Sigmoid colon (tissue), 7 donors: ENCODE data around the gene JAG1. TPM values are rescaled to one million over a fixed set of nuclear protein-coding genes. Genes with fewer than 3 reads are reported as not detected.

Experiments
- DNase-seq: peaks from one replicate; pipeline ENCODE4 v3.0.0-alpha.2; 2019
- H3K27ac ChIP-seq, 4 donors: fragments of 200-600 bp; sonication (generic); one replicate each; pipeline ENCODE4 v1.5.1; 2016 to 2019; ENCODE audit warnings: mild to moderate bottlenecking in 1 of 4
- H3K27me3 ChIP-seq, 3 donors: fragments of 200-600 bp; sonication (generic); one replicate each; pipeline ENCODE4 v1.5.1; 2019; ENCODE audit warnings: mild to moderate bottlenecking in 1 of 3
- H3K36me3 ChIP-seq, 4 donors: fragments of 200-600 bp; sonication (generic); one replicate each; pipeline ENCODE4 v1.5.1; 2016 to 2019
- H3K4me1 ChIP-seq, 4 donors: fragments of 200-600 bp; sonication (generic); one replicate each; pipeline ENCODE4 v1.5.1; 2017 to 2019
- H3K4me3 ChIP-seq, 4 donors: fragments of 200-600 bp; sonication (generic); one replicate each; pipeline ENCODE4 v1.5.1; 2017 to 2019; ENCODE audit warnings: mild to moderate bottlenecking in 2 of 4, moderate library complexity in 1 of 4
- H3K9me3 ChIP-seq, 4 donors: fragments of 200-600 bp in 3 of 4; sonication (generic) in 3 of 4; one replicate each; pipeline versions ENCODE4 v1.5.1 to v1.6.1; 2013 to 2019
- CTCF ChIP-seq, 4 experiments: fragments of 450-650 bp in 3 of 4; fragments of 200-600 bp in 1 of 4; IDR thresholded peaks; one replicate each; pipeline ENCODE4 v1.5.1; 2016 to 2019; ENCODE audit warnings: antibody characterized with exemption in 4 of 4, mild to moderate bottlenecking in 3 of 4, moderate library complexity in 2 of 4
- EP300 ChIP-seq, 4 donors: sonication (generic); formaldehyde crosslinking; IDR thresholded peaks; one replicate each; pipeline ENCODE4 v1.6.1; 2017; ENCODE audit warnings: antibody characterized with exemption in 4 of 4
- POLR2A ChIP-seq, 2 donors: fragments of 450-650 bp; IDR thresholded peaks; one replicate each; pipeline ENCODE4 v1.6.1; 2016; ENCODE audit warnings: antibody characterized with exemption in 2 of 2, mild to moderate bottlenecking in 2 of 2, moderate library complexity in 2 of 2
- POLR2AphosphoS5 ChIP-seq, 4 donors: sonication (generic); formaldehyde crosslinking; IDR thresholded peaks; one replicate each; pipeline ENCODE4 v1.6.1; 2017; ENCODE audit warnings: antibody characterized with exemption in 4 of 4
- WGBS, 2 donors: extraction: QIAGEN DNeasy Blood & Tissue Kit; methylation state at CpG; one replicate each; pipeline ENCODE4 v1.1.7; 2013; 5-methylcytosine and 5-hydroxymethylcytosine counted together
- intact Hi-C: fragments of 100-400 bp; cut with DNase I; formaldehyde crosslinking; loops from one replicate; pipeline ENCODE4 v1.15.1; 2023
- polyA plus RNA-seq, 3 donors: library from polyadenylated mRNA; stranded (reverse); fragments of 200-250 nt; gene quantifications; one replicate each; pipeline ENCODE4 v1.2.3, GENCODE V29; 2013
- total RNA-seq, 4 donors: library from RNA; depleted of rRNA; stranded (reverse); fragments of >200 nt; gene quantifications; one replicate each; pipeline ENCODE4 v1.1.0, GENCODE V29; 2016
- donor health status: healthy with polysubstance abuse.
- donor health status: Bipolar disorder and iron deficiency.
- donor health status: healthy.

Gene JAG1
- total and polyA plus RNA-seq, 7 donors = 3.9 to 76.4 (median 32.4) TPM

- no peaks in the 10 kb centered on the region for H3K9me3 ChIP-seq
- intact Hi-C loops = no loop called here
- 89 to 91% methylated on average over 6 of the region's 6 CpGs for WGBS, 2 donors
- peaks cover 0 to 79% (median 57%) of the 10 kb centered on the region in 4 donors for H3K4me1 ChIP-seq
- no peak overlapping the region for H3K4me3 ChIP-seq
- no peak for TF ChIP-seq POLR2A (IDR thresholded peaks at IDR 0.05)
- no peak for TF ChIP-seq POLR2AphosphoS5 (IDR thresholded peaks at IDR 0.05)
- TF ChIP-seq CTCF (IDR thresholded peaks at IDR 0.05) = no peak
- TF ChIP-seq EP300 (IDR thresholded peaks at IDR 0.05) = no peak
- H3K27ac ChIP-seq = peak overlapping the region; percentile 52 to 96 (median 80)
- no peaks in the 10 kb centered on the region for H3K27me3 ChIP-seq
- no peak for DNase-seq
- H3K36me3 ChIP-seq = peaks cover 7 to 39% (median 13%) of the 10 kb centered on the region in 4 donors
These were observed 6.1 kb downstream of the JAG1 start for GRCh38 chr20:10667560-10668167.

GRCh38 chr20:10667077-10667401 lies 6.8 kb downstream of the JAG1 start:
- intact Hi-C loops = no loop called here
- peaks cover 7 to 46% (median 14%) of the 10 kb centered on the region in 4 donors for H3K36me3 ChIP-seq
- peaks cover 0 to 85% (median 59%) of the 10 kb centered on the region in 4 donors for H3K4me1 ChIP-seq
- H3K4me3 ChIP-seq = no peak overlapping the region
- no peak for DNase-seq
- no peak for TF ChIP-seq EP300 (IDR thresholded peaks at IDR 0.05)
- peak in 2 of 4 donors; percentile 20 to 27 for TF ChIP-seq POLR2AphosphoS5 (IDR thresholded peaks at IDR 0.05)
- H3K27ac ChIP-seq = peak overlapping the region; percentile 52 to 87 (median 78)
- no peaks in the 10 kb centered on the region for H3K27me3 ChIP-seq
- WGBS, 2 donors = 85 to 87% methylated on average over 21 of the region's 21 CpGs
- H3K9me3 ChIP-seq = no peaks in the 10 kb centered on the region

- WGBS, 2 donors = 83 to 85% methylated on average over 7 of the region's 7 CpGs
- Histone ChIP-seq H3K9me3 (no peaks in the 10 kb centered on the region), H3K27me3 (no peaks in the 10 kb centered on the region), H3K27ac (peak overlapping the region; percentile 52 to 87 (median 78)), H3K4me3 (no peak overlapping the region), H3K36me3 (peaks cover 7 to 51% (median 16%) of the 10 kb centered on the region in 4 donors), H3K4me1 (peaks cover 0 to 86% (median 59%) of the 10 kb centered on the region in 4 donors)
- DNase-seq = no peak
- intact Hi-C loops = no loop called here
- no peak for TF ChIP-seq CTCF (IDR thresholded peaks at IDR 0.05)
- TF ChIP-seq POLR2AphosphoS5 (IDR thresholded peaks at IDR 0.05) = no peak
- no peak for TF ChIP-seq POLR2A (IDR thresholded peaks at IDR 0.05)
- no peak for TF ChIP-seq EP300 (IDR thresholded peaks at IDR 0.05)
These were observed 7.3 kb downstream of the JAG1 start for GRCh38 chr20:10666221-10667076.

GRCh38 chr20:10665791-10666190 lies 8.0 kb downstream of the JAG1 start:
- Histone ChIP-seq H3K27me3 (no peaks in the 10 kb centered on the region), H3K4me1 (peaks cover 0 to 87% (median 63%) of the 10 kb centered on the region in 4 donors), H3K9me3 (no peaks in the 10 kb centered on the region), H3K4me3 (no peak overlapping the region), H3K27ac (peak overlapping the region; percentile 52 to 87 (median 78)), H3K36me3 (peaks cover 7 to 58% (median 20%) of the 10 kb centered on the region in 4 donors)
- TF ChIP-seq POLR2A (IDR thresholded peaks at IDR 0.05) (no peak), CTCF (IDR thresholded peaks at IDR 0.05) (no peak), EP300 (IDR thresholded peaks at IDR 0.05) (no peak), POLR2AphosphoS5 (IDR thresholded peaks at IDR 0.05) (peak in 1 of 4 donors; percentile 17)
- DNase-seq = peak; percentile 85
- 57 to 74% methylated on average over 6 of the region's 6 CpGs for WGBS, 2 donors
- intact Hi-C loops = no loop called here

- H3K27me3 ChIP-seq = no peaks in the 10 kb centered on the region
- H3K27ac ChIP-seq = peak overlapping the region; percentile 46 to 87 (median 78)
- peaks cover 7 to 60% (median 20%) of the 10 kb centered on the region in 4 donors for H3K36me3 ChIP-seq
- no peak overlapping the region for H3K4me3 ChIP-seq
- DNase-seq = no peak
- no peak for TF ChIP-seq POLR2A (IDR thresholded peaks at IDR 0.05)
- TF ChIP-seq CTCF (IDR thresholded peaks at IDR 0.05) = no peak
- no peak for TF ChIP-seq EP300 (IDR thresholded peaks at IDR 0.05)
- no peak for TF ChIP-seq POLR2AphosphoS5 (IDR thresholded peaks at IDR 0.05)
- 39 to 67% methylated on average over 7 of the region's 7 CpGs for WGBS, 2 donors
- no peaks in the 10 kb centered on the region for H3K9me3 ChIP-seq
- intact Hi-C loops = no loop called here
- peaks cover 0 to 88% (median 65%) of the 10 kb centered on the region in 4 donors for H3K4me1 ChIP-seq
These were observed 8.7 kb downstream of the JAG1 start for GRCh38 chr20:10665027-10665561.
